GM18873 (cell line): ENCODE results near the gene MACROD2.
"Not testable (repeated sequence)": the region's sequence is repeated elsewhere in the genome, so short reads cannot be mapped to it uniquely, and the experiment has no call there.

ENCODE experiments used
- ATAC-seq: cut with Tn5 transposase; IDR thresholded peaks from one replicate; pipeline ENCODE4 v1.9.1; 2021; ENCODE audit warnings: mild to moderate bottlenecking, moderate library complexity, moderate number of reproducible peaks; ENCODE audit not compliant: unreplicated experiment, low FRiP score

Gene MACROD2

GRCh38 chr20:15760001-15760621, 1764.8 kb downstream of the MACROD2 start:
- ATAC-seq = no peak

- ATAC-seq = no peak
Observed at GRCh38 chr20:15763366-15763765, 1768.0 kb downstream of the MACROD2 start.

- ATAC-seq = no peak
Observed at GRCh38 chr20:15767586-15767985, 1772.3 kb downstream of the MACROD2 start.

- ATAC-seq = no peak
Observed at GRCh38 chr20:15767999-15768741, 1772.9 kb downstream of the MACROD2 start.

- ATAC-seq = no peak
Observed at GRCh38 chr20:15772826-15773225, 1777.5 kb downstream of the MACROD2 start.

- ATAC-seq = no peak
Observed at GRCh38 chr20:15774926-15775325, 1779.6 kb downstream of the MACROD2 start.

- no peak for ATAC-seq
Observed at GRCh38 chr20:15776770-15777466, 1781.6 kb downstream of the MACROD2 start.

GRCh38 chr20:15784020-15784419, 1788.7 kb downstream of the MACROD2 start:
- ATAC-seq = no peak

GRCh38 chr20:15789079-15789478, 1793.8 kb downstream of the MACROD2 start:
- ATAC-seq = no peak

- ATAC-seq = no peak
Observed at GRCh38 chr20:15792855-15793254, 1797.5 kb downstream of the MACROD2 start.

- ATAC-seq = no peak
Observed at GRCh38 chr20:15794409-15794808, 1799.1 kb downstream of the MACROD2 start.

- no peak for ATAC-seq
Observed at GRCh38 chr20:15795305-15796019, 1800.1 kb downstream of the MACROD2 start.

GRCh38 chr20:15799871-15800270, 1804.6 kb downstream of the MACROD2 start:
- ATAC-seq = no peak

GRCh38 chr20:15802020-15802419, 1806.7 kb downstream of the MACROD2 start:
- no peak for ATAC-seq

GRCh38 chr20:15805154-15805553, 1809.8 kb downstream of the MACROD2 start:
- ATAC-seq = no peak

- ATAC-seq = no peak
Observed at GRCh38 chr20:15806105-15806504, 1810.8 kb downstream of the MACROD2 start.

GRCh38 chr20:15807271-15807670, 1812.0 kb downstream of the MACROD2 start:
- ATAC-seq = no peak

- ATAC-seq = not testable (repeated sequence)
Observed at GRCh38 chr20:15807771-15808170, 1812.5 kb downstream of the MACROD2 start.

- ATAC-seq = no peak
Observed at GRCh38 chr20:15811951-15812350, 1816.6 kb downstream of the MACROD2 start.

- ATAC-seq = no peak
Observed at GRCh38 chr20:15812696-15813095, 1817.4 kb downstream of the MACROD2 start.

- no peak for ATAC-seq
Observed at GRCh38 chr20:15814360-15814759, 1819.0 kb downstream of the MACROD2 start.
